Midbrain (tissue), 1 donor: ENCODE data around the gene CTBP2.
"Not testable (repeated sequence)": the region's sequence is repeated elsewhere in the genome, so short reads cannot be mapped to it uniquely, and the experiment has no call there.

Experiments used
- DNase-seq: peaks from one replicate; lab custom pipeline; 2025; lab: John Stamatoyannopoulos, UW

Gene CTBP2

GRCh38 chr10:125064681-125065492 is 95.5 kb downstream of the CTBP2 start:
- no peak for DNase-seq

- no peak for DNase-seq
Observed at GRCh38 chr10:125063256-125063925, 97.0 kb downstream of the CTBP2 start.

GRCh38 chr10:125062914-125063230 is 97.5 kb downstream of the CTBP2 start:
- peak; percentile 71 for DNase-seq

DNA sequence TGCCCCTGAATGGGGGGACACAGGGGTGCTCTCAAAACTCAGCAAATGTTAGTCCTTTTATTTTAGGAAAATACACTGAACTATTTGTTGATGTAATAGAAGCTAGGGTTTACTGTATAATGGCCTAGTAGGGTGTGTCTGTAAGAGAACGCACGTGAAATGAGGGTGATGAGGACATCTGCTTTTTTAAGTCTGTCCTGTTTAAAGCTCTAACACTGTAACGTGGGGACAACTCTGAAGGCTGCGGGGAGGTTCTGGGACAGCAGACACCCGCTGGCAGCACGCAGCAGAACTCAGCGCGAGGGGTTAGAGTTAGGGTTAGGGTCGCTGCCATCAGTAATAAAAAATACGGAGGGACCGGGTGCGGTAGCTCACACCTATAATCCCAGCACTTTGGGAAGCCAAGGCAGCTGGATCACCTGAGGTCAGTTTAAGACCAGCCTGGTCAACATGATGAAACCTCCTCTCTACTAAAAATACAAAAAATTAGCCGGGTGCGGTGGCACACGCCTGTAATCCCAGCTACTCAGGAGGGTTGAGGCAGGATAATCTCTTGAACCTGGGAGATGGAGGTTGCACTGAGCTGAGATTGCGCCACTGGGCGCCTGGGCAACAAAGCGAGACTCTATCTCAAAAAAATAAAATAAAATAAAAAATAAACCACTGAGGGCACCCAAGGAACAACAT is 98.0 kb downstream of the CTBP2 start:
- no peak for DNase-seq

GRCh38 chr10:125061557-125062226 is 98.7 kb downstream of the CTBP2 start:
- peak; percentile 26 for DNase-seq

DNA sequence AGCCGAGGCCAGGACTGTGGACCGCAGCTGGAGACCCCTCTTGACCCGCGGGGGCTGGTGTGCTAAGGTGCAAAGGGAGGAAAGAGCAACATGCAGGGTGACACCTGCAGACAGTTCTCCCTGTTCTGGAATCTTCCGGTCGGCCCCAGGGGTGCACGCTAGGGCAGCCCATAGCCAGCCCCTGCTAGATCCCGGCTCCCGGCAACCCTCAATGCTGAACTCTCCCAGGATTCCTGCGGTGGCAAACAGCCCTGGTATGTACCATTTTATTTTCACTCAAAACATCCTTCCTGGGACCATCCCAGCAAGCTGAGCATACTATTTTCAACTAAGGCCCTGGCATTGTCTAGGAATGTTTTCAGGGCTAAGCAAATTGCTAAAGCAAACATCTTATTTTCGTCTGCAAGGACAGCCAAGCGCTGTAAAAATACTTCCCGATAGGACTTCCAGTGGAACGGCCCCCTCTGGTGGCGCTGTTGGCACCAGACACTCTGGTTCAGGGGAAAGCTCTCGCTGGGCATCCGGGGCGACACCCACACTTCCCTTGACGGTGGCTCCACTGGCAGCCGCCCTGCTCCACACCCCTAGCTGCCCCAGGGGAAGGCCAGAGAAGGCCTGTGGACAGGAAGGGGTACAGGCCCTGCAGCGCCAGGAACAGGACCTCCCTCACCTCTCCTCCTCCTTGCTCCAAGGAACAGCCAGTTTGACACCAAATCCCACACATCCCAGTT is 99.4 kb downstream of the CTBP2 start:
- DNase-seq, result peak; percentile 90

DNA sequence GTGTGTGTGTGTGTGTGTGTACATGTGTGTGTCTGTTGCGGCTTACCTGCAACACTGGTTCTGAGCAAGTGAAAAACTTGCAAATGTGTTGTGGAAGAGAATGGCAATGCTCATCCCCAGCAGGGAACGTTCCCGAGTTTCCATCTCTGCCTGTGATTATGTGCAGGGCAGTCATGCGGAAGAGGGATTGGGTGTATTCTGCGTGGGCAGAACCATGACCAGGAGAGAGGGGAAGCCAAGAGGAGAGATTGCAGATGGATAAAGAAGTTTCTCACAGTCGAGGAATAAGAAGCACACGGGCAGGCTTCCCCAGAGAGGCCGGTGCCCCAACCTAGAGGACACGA is 99.9 kb downstream of the CTBP2 start:
- no peak for DNase-seq

- no peak for DNase-seq
Observed at GRCh38 chr10:125060026-125060425, 100.3 kb downstream of the CTBP2 start.

DNA sequence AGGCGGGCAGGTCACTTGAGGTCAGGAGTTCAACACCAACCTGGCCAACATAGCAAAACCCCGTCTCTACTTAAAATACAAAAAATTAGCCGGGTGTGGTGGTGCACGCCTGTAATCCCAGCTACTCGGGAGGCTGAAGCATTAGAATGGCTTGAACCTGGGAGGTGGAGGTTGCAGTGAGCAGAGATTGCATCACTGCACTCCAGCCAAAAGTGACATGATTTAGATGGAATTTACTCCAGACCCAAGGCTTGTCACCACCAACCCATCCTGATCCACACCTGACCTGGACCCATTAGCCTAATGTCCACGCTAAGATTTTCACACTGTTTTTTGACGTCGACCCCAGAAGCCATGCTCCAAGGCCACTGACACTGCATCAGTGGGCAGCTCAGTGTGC is 101.0 kb downstream of the CTBP2 start:
- not testable (repeated sequence) for DNase-seq

- peak; percentile 91 for DNase-seq
Observed at GRCh38 chr10:125057158-125058001, 103.0 kb downstream of the CTBP2 start.

DNA sequence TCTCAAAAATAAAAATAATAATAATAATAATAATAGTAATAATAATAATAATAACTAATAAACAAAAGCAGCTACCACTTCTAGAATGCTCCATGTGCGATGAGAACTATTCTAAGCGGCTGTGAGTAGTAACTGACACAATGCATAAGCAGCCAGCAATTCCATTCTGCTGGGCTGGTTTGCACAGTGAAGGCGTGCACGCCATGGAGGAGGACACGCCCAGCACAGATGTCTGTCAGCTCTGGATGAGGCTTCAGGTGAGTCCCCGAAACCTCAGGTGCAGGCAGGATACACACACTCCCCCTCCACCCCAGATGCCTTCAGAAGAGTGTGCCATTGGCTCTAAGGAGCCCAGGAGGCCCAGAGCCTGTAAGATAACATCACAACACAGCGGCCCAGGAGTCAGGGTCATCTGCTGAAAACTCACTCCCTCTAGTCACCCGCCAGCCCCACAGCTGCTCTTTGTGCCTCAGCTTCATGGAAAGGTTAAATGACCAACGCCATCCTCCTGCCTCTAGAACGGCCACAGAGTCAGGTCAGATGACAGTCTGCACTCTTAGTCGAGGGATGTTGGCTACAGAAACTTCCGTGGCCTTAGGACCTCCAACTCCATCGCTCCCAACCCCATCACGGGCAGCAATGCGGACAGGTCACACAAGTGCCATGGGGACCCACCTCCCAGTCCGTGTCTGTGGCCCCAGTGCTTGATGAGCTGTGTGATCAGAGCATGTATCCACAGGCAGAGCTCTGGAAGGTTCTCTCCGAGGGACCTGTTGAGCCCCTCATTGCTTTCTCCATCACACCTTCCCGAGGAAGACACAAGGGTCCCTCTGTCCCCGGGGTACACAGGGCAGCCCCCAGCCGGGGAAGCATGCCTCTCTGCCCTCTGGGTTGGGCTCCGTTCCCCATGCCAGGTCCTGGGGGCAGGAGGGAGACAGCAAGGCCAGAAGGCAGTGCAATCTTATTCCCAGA is 103.9 kb downstream of the CTBP2 start:
- DNase-seq, result no peak

DNA sequence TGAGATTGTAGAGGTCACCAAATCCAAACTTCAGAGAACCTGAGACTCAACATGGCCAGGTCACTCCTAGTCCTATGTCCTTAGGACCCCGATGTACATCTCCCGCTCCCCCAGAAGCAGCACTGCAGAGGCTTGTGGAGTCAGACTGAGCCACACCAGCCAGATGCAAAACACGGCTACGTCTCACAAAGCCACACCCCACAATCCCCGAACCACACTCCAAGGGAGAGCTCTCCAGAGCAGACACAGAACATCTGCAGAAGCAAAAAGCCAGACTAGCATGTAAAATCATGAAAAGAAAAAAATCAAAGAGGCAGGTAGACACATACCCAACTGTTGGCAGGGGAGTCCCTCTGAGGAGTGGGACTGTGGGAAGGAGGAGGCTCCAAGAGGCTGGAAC is 104.9 kb downstream of the CTBP2 start:
- DNase-seq, result no peak

DNA sequence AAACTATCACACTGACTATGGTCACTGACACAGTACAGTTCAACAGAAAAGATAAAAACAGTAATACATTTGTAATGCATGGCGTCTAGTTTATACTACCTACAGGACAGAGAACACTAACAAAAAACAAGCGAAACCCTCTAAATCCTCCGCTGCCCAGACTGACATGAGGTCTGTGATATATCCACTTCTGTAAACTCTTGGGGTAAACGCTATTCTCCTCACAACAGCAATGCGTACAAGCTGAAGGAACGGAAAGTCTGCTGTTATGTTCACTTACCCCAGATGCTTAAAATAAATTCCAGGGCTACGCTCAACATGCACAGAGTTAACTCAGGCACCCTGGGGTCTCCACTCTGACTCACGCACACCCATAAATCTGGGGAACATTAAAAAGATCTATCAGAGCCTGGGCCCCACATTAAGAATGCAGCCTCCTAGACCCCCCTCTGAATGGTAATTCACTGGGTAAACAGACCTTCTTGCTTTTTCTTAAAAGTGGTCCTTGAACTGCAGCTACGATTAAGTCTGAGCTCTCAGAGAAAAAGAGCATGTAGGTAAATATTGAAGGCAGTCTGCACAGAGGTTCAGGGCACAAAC is 105.6 kb downstream of the CTBP2 start:
- DNase-seq, result no peak

DNA sequence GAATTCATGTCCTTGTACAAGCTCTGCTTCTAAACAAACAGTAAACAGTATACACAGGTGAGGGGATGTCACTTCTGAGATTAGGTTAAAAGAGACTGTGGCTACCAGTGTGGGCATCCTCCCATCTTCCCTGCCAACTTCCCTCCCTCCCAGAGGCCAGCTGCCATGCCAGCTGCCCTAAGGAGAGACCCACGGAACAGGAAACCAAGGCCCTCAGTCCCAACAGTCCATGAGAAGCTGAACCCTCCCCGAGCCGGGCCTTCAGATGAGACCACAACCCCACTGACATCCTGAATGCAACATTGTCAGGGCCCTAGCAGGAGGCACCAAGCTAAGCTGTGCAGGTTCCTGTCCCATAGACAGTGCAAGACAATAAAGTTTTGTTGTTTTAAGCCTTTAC is 106.1 kb downstream of the CTBP2 start:
- DNase-seq, result no peak

- DNase-seq, result no peak
Observed at GRCh38 chr10:125052146-125052545, 108.2 kb downstream of the CTBP2 start.

DNA sequence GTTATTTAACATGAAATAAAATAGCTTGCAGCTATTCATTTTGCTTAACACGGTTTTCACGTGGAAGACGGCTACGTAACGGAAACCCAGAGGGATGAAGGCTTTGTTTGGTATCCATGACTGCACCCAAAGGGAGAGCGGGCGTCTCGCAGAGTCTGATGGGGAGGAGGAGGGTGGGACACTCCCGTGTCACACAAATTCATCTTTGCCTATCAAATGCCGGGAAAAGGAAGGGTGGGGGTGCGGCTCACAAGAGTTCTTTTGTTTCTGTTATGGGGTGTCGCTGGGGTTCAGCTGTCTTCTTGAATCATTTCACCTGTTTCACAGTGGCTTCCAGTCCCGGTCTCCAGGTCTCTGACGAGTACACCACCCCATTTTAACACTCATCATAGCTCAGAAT is 110.0 kb downstream of the CTBP2 start:
- no peak for DNase-seq

DNA sequence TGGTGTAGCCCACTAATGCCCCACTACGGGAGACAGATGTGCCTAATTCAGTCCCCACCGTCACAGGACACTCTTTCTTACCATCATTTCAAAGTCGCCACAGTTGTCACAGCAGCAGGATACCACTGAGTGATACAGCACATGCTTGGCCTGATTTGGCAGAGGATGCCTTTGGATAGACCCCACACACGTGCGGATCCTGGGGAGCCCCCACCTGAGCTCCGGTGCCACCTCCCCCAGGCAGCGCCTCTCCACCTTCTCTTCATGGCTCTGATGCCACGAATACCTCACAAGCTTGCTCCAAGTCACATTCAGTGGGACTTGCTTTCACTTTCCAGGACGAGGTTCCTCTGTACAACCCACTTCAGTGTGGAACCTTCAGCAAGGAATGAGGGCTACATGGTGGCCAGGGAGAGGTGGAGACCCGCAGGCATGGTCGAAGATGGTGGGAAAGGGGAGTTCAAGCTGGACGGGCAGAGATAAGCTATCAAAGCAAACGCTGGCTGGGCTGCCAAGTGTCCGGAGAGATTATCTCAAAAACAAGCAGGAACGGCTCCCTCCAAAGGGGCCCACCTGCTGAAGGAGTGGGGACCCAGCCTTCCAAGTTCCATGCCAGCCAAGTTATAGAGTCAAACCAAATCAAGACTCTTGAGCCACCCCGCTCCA is 111.0 kb downstream of the CTBP2 start:
- DNase-seq, result no peak

DNA sequence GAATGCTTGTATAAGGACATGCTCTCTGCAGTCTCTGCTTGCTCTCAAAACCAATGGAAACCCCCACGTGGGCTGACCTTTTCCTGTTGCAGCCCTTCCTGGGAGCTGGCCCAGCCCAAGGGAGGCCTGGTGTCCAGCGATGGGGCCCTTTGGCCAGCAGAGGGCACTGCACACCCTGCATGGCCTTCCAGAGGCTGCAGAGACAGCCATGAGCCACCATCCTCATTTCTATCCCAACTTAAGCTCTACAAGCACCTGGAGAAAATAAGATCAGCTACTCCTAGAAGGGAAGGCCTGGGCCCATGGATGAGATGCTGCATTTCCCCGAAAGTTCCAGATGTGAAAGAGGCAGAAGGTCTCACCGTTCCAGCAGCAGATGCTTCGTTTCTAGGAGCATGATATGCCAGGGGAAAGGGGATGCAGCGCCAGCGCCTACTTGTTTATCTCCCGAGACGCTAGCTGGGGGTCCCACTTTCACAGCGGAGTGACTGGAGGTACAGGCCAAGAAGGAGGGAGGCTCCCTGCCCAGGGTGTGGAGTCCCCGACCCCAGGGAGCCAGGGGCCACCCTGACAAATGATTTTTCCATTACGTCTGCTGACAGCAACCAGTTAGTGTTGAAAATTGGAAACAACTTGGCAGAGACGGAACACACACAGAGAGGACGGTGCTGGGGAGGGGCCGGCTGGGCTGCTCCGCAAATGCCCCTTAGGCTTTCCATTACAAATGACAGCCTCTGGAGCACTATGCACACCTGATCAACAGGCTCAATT is 112.1 kb downstream of the CTBP2 start:
- DNase-seq, result peak; percentile 92
